ENCODE measurements around the gene SLC22A13.

The SLC22A13 gene

DNA sequence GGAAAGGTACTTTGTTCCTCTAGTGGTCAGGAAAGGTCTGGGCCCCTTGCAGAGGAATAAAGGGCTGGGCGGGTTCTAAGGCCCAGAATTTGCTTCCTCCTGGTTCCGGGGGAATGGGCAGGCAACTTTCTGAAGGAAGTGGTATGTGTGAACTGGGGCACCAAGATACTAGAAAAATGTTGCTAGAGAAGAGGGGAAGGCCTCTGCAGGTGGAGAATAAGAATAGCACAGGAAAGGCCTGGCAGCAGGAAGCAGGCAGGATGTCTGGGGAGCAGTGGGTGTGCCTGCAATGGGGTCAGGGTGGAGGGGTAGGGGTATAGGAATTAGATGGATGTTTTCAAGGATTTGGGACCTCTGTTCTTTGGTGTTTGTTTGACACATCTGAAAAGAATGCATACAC is 2.0 kb downstream of the SLC22A13 start:
- Histone ChIP-seq H3K14ac (ENCODE audit: low read length) (no peak overlapping the region), H2BK12ac (ENCODE audit: low read length) (no peak overlapping the region), H3K4ac (ENCODE audit: low read depth, low read length) (no peak overlapping the region), H3K4me3 (ENCODE audit: low read depth, low read length) (no peak overlapping the region), H2BK5ac (ENCODE audit: low read depth, low read length, poor library complexity) (no peak overlapping the region), H2AK5ac (ENCODE audit: low read length) (no peak overlapping the region), H4K91ac (ENCODE audit: low read depth, low read length) (no peak overlapping the region), H3K79me1 (ENCODE audit: low read length) (no peaks in the 10 kb centered on the region), H3K4me1 (ENCODE audit: control insufficient read depth in 1 of 2, insufficient read depth in 2 of 2, low read length in 2 of 2) (peaks cover 0 to 2% of the 10 kb centered on the region in 2 experiments), H3K9me3 (ENCODE audit: insufficient read depth, low read depth, low read length) (no peaks in the 10 kb centered on the region), H3K27me3 (ENCODE audit: insufficient read depth, low read length) (no peaks in the 10 kb centered on the region), H3K4me2 (ENCODE audit: low read length) (no peak overlapping the region), H3K79me2 (ENCODE audit: control insufficient read depth, insufficient read depth, low read length, poor library complexity) (no peaks in the 10 kb centered on the region), H2AFZ (ENCODE audit: insufficient read depth, low read length, poor library complexity) (no peak overlapping the region), H3K27ac (ENCODE audit: low read depth, low read length) (no peak overlapping the region), H4K12ac (ENCODE audit: low read depth, low read length) (no peak overlapping the region), H3K9ac (ENCODE audit: low read length) (no peak overlapping the region), H2BK120ac (ENCODE audit: insufficient read depth, low read length, poor library complexity) (no peak overlapping the region), H4K8ac (ENCODE audit: low read depth, low read length) (no peak overlapping the region), H3K36me3 (ENCODE audit: control insufficient read depth in 1 of 2, insufficient read depth in 2 of 2, low read length in 2 of 2) (no peaks in the 10 kb centered on the region), H3K18ac (ENCODE audit: low read length) (no peak overlapping the region), H3K23ac (ENCODE audit: low read length) (no peak overlapping the region)
- no CpG with 5 or more reads among the region's 2 CpGs for WGBS (ENCODE audit: extremely low coverage, insufficient coverage, insufficient read length)
- no peak for DNase-seq

DNA sequence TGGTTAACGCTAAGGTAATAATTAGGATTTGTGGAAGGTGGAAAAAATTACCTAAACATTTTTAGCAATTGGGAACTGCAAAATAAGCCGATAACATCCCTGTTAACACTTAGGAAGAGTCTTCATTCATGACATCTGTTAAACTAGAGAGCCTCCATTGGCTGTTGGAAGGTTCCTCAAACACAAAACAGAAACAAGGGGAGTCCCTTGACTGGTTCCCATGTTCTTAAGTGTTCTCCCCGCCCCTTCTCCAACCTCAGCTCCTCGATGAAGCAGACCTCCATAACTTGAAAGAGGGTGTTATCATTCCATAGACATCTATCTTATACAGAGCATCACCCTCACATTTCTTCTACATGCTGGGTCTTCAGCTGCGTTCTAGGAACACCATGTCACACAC is 2.5 kb downstream of the SLC22A13 start:
- H2BK120ac ChIP-seq (ENCODE audit: insufficient read depth, low read length, poor library complexity) = no peak overlapping the region
- H3K18ac ChIP-seq (ENCODE audit: low read length) = no peak overlapping the region
- no peak overlapping the region for H4K8ac ChIP-seq (ENCODE audit: low read depth, low read length)
- no peak overlapping the region for H2BK12ac ChIP-seq (ENCODE audit: low read length)
- no peak overlapping the region for H2AFZ ChIP-seq (ENCODE audit: insufficient read depth, low read length, poor library complexity)
- peaks cover 0 to 2% of the 10 kb centered on the region in 2 experiments for H3K4me1 ChIP-seq (ENCODE audit: control insufficient read depth in 1 of 2, insufficient read depth in 2 of 2, low read length in 2 of 2)
- no peak overlapping the region for H3K4ac ChIP-seq (ENCODE audit: low read depth, low read length)
- H3K14ac ChIP-seq (ENCODE audit: low read length) = no peak overlapping the region
- no peaks in the 10 kb centered on the region for H3K79me2 ChIP-seq (ENCODE audit: control insufficient read depth, insufficient read depth, low read length, poor library complexity)
- H3K4me3 ChIP-seq (ENCODE audit: low read depth, low read length) = no peak overlapping the region
- no peak overlapping the region for H2BK5ac ChIP-seq (ENCODE audit: low read depth, low read length, poor library complexity)
- no peak overlapping the region for H3K23ac ChIP-seq (ENCODE audit: low read length)
- H3K27ac ChIP-seq (ENCODE audit: low read depth, low read length) = no peak overlapping the region
- DNase-seq = no peak
- no peaks in the 10 kb centered on the region for H3K36me3 ChIP-seq (ENCODE audit: control insufficient read depth in 1 of 2, insufficient read depth in 2 of 2, low read length in 2 of 2)
- no peak overlapping the region for H3K9ac ChIP-seq (ENCODE audit: low read length)
- no peak overlapping the region for H3K4me2 ChIP-seq (ENCODE audit: low read length)
- no CpG with 5 or more reads among the region's 5 CpGs for WGBS (ENCODE audit: extremely low coverage, insufficient coverage, insufficient read length)
- H3K9me3 ChIP-seq (ENCODE audit: insufficient read depth, low read depth, low read length) = no peaks in the 10 kb centered on the region
- no peaks in the 10 kb centered on the region for H3K79me1 ChIP-seq (ENCODE audit: low read length)
- H4K91ac ChIP-seq (ENCODE audit: low read depth, low read length) = no peak overlapping the region
- H2AK5ac ChIP-seq (ENCODE audit: low read length) = no peak overlapping the region
- H3K27me3 ChIP-seq (ENCODE audit: insufficient read depth, low read length) = no peaks in the 10 kb centered on the region
- H4K12ac ChIP-seq (ENCODE audit: low read depth, low read length) = no peak overlapping the region

DNA sequence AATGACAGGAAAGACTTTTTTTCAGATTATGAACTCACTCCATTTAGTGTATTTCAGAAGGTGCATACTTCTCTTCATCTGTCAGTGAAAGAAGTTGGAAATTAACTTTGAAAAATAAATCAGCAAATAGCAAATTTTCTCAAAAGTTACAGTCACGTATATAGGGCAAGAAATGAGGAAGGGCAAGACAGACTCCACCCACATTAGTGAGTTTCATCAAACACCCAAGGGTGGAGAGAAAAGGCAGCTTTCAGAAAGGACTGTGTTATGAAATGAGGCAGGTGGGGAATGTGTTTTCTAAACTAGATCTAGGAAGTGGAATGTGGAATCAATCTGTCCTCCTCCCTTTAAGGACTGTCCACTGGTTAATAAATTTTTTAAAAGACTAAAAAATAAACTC is 2.9 kb downstream of the SLC22A13 start:
- Histone ChIP-seq H3K27me3 (ENCODE audit: insufficient read depth, low read length) (no peaks in the 10 kb centered on the region), H3K18ac (ENCODE audit: low read length) (no peak overlapping the region), H3K4me1 (ENCODE audit: control insufficient read depth in 1 of 2, insufficient read depth in 2 of 2, low read length in 2 of 2) (peaks cover 0 to 2% of the 10 kb centered on the region in 2 experiments), H2BK120ac (ENCODE audit: insufficient read depth, low read length, poor library complexity) (no peak overlapping the region), H3K4me3 (ENCODE audit: low read depth, low read length) (no peak overlapping the region), H4K8ac (ENCODE audit: low read depth, low read length) (no peak overlapping the region), H3K23ac (ENCODE audit: low read length) (no peak overlapping the region), H3K9me3 (ENCODE audit: insufficient read depth, low read depth, low read length) (no peaks in the 10 kb centered on the region), H3K14ac (ENCODE audit: low read length) (no peak overlapping the region), H3K9ac (ENCODE audit: low read length) (no peak overlapping the region), H2BK12ac (ENCODE audit: low read length) (no peak overlapping the region), H2AK5ac (ENCODE audit: low read length) (no peak overlapping the region), H4K91ac (ENCODE audit: low read depth, low read length) (no peak overlapping the region), H3K36me3 (ENCODE audit: control insufficient read depth in 1 of 2, insufficient read depth in 2 of 2, low read length in 2 of 2) (no peaks in the 10 kb centered on the region), H4K12ac (ENCODE audit: low read depth, low read length) (no peak overlapping the region), H2AFZ (ENCODE audit: insufficient read depth, low read length, poor library complexity) (no peak overlapping the region), H3K4ac (ENCODE audit: low read depth, low read length) (no peak overlapping the region), H3K27ac (ENCODE audit: low read depth, low read length) (no peak overlapping the region), H2BK5ac (ENCODE audit: low read depth, low read length, poor library complexity) (no peak overlapping the region), H3K4me2 (ENCODE audit: low read length) (no peak overlapping the region), H3K79me2 (ENCODE audit: control insufficient read depth, insufficient read depth, low read length, poor library complexity) (no peaks in the 10 kb centered on the region), H3K79me1 (ENCODE audit: low read length) (no peaks in the 10 kb centered on the region)
- no CpG with 5 or more reads among the region's 1 CpG for WGBS (ENCODE audit: extremely low coverage, insufficient coverage, insufficient read length)
- no peak for DNase-seq

DNA sequence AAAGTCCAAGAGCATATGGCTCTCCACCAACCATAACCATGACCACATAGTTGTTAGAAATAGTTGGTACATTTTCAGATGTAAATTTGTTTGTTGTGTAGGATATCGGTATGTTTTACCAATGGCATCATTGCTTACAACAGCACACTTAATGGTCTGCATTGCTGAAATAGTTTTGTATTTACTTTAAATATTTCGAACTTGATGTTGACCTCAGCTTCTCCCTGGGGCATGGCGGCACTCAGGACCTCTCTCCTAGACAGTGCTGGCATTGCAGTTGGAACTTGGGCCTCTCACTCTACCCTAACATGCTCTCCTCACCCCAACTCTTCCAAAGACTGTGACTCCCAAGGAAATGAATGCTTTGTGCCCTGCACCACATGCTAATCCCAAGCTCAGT is 5.0 kb downstream of the SLC22A13 start:
- Histone ChIP-seq H4K91ac (ENCODE audit: low read depth, low read length) (no peak overlapping the region), H3K27me3 (ENCODE audit: insufficient read depth, low read length) (no peaks in the 10 kb centered on the region), H3K9ac (ENCODE audit: low read length) (no peak overlapping the region), H4K8ac (ENCODE audit: low read depth, low read length) (no peak overlapping the region), H3K18ac (ENCODE audit: low read length) (no peak overlapping the region), H4K12ac (ENCODE audit: low read depth, low read length) (no peak overlapping the region), H3K79me2 (ENCODE audit: control insufficient read depth, insufficient read depth, low read length, poor library complexity) (no peaks in the 10 kb centered on the region), H3K14ac (ENCODE audit: low read length) (no peak overlapping the region), H3K4me2 (ENCODE audit: low read length) (no peak overlapping the region), H3K4ac (ENCODE audit: low read depth, low read length) (no peak overlapping the region), H3K79me1 (ENCODE audit: low read length) (no peaks in the 10 kb centered on the region), H2BK12ac (ENCODE audit: low read length) (no peak overlapping the region), H3K23ac (ENCODE audit: low read length) (no peak overlapping the region), H3K4me3 (ENCODE audit: low read depth, low read length) (no peak overlapping the region), H3K36me3 (ENCODE audit: control insufficient read depth in 1 of 2, insufficient read depth in 2 of 2, low read length in 2 of 2) (peaks cover 0 to 6% of the 10 kb centered on the region in 2 experiments), H2BK5ac (ENCODE audit: low read depth, low read length, poor library complexity) (no peak overlapping the region), H3K9me3 (ENCODE audit: insufficient read depth, low read depth, low read length) (no peaks in the 10 kb centered on the region), H3K4me1 (ENCODE audit: control insufficient read depth in 1 of 2, insufficient read depth in 2 of 2, low read length in 2 of 2) (no peaks in the 10 kb centered on the region), H2AK5ac (ENCODE audit: low read length) (no peak overlapping the region), H2AFZ (ENCODE audit: insufficient read depth, low read length, poor library complexity) (no peak overlapping the region), H3K27ac (ENCODE audit: low read depth, low read length) (no peak overlapping the region), H2BK120ac (ENCODE audit: insufficient read depth, low read length, poor library complexity) (no peak overlapping the region)
- WGBS (ENCODE audit: extremely low coverage, insufficient coverage, insufficient read length) = no CpG with 5 or more reads among the region's 3 CpGs
- peak; percentile 18 to 72 for DNase-seq
